ENCODE results near the gene FAS.

Gene FAS

GRCh38 chr10:89035461-89035860 is 44.9 kb downstream of the FAS start:
- no peak for DNase-seq (ENCODE audit: low read depth)

- DNase-seq (ENCODE audit: low read depth), result no peak
Observed at GRCh38 chr10:89037096-89037495, 46.5 kb downstream of the FAS start.

GRCh38 chr10:89042562-89042961 is 52.0 kb downstream of the FAS start:
- DNase-seq (ENCODE audit: low read depth), result no peak

GRCh38 chr10:89043052-89043451 is 52.5 kb downstream of the FAS start:
- DNase-seq (ENCODE audit: low read depth), result no peak

GRCh38 chr10:89047397-89047796 is 56.8 kb downstream of the FAS start:
- no peak for DNase-seq (ENCODE audit: low read depth)

GRCh38 chr10:89051593-89051992 is 61.0 kb downstream of the FAS start:
- no peak for DNase-seq (ENCODE audit: low read depth)

DNA sequence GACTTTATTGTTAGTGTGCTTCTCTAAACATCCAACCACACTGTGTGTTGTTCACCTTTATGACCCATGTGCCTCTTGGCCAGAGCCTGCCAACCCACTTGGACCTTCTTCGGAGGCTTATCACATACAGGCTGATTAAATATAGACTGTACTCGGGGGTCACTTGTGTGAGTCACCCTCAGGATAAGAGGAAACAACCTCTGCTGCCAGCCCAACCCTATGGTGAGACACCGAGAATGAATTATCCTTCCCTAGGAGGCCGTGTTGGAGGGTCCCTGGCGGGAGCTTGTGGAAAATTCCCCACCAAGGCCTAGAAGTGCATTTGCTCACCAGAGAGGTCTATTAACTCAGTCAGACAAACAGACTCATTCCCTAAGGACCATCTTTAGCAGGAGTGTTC is 63.0 kb downstream of the FAS start:
- DNase-seq (ENCODE audit: low read depth), result no peak

- no peak for DNase-seq (ENCODE audit: low read depth)
Observed at GRCh38 chr10:89055159-89055558, 64.6 kb downstream of the FAS start.

GRCh38 chr10:89062861-89063260 is 72.3 kb downstream of the FAS start:
- no peak for DNase-seq (ENCODE audit: low read depth)

DNA sequence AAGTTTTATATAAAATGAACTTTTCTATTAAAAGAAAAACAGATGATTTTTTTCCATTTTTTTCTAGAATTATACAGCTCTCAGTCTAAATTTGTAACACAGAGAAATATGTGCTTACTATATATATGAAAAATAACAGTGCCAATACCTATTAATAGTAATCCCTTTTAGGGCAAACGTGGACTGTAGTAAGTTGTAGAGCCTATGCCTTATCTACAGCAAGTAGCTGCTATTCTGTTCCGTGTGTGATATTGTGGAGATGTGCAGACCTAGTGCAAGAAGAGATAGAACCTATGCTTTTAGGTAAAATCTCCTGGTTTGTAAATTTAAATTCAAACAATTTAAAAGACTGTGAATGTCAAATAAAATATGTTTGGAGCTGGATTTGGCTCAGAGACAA is 72.9 kb downstream of the FAS start:
- no peak for DNase-seq (ENCODE audit: low read depth)

DNA sequence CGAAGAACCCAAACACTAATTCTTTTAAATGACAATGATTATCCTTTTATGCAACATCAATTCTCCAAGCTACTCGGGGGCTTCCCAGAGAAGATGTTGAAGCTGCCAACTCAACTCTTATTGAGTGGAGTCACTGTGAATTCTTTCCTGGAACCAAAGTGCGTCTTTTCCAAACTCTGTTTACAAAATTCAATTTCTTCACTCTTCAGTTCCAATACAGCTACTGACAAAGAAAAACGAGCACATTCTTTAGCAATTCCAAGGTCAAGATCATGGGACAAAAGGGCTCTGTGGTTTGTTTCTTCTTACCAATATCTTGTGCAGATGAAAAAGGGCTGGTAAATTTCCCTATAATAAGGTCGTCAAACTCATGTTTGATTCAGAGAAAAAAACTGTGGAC is 74.2 kb downstream of the FAS start:
- no peak for DNase-seq (ENCODE audit: low read depth)

Measured in stimulated activated CD8-positive, alpha-beta memory T cell treated with anti-CD3 and anti-CD28 coated beads, Interleukin-7, amount 100 ng/mL, for 24 hours (primary cell).